ENCODE results near the gene RFFL. TPM values are rescaled to one million over a fixed set of nuclear protein-coding genes. Genes with fewer than 3 reads are reported as not detected.
A peak's percentile ranks its signal among the peaks of the same experiment; 100 is the strongest.

The RFFL gene
- total RNA-seq, 2 experiments from 2014 or later = 11.3 to 12.0 TPM

DNA sequence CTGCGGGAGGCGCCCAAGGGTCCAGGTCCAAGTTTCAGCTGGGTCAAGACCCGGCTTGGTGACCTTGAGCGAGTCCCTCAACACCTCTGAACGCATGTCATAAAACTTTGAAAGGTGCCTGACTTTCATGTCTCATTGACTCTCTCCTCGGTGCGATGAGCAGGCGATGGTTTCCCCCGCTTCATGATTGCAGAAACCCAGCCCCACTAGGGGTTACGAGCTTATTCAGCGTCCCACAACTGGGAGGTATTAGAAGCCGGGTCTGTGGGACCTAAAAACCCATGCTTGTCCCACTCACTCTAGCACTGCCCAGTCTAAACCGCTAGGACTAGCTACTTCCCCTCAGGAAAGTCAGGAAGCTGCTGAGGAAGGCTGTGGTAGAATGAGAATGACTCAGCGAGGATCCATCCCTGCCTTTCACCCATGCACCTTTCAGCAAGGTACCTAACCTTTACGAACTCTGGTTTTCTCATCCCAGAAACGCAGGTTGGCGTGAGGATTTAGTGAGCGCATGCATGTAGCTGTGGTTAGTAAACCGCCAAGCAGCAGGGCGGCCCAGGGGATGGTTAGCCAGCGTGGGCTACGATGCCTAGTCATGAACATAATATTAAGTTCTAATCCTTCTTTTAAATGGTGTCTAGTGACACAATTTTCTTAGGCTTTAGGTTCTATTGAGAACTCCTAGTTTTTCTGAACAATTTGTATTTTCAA, 26.2 kb upstream of the RFFL start:
- intact Hi-C loops (cut with micrococcal nuclease) = loop anchor here (2.0 to 5.0 kb wide), 5 partner anchors 15 to 107 kb away; partner anchors contain the start of genes LIG3 and RFFL
- ChIA-PET CTCF (interaction anchor here (0.7 to 3.1 kb wide), 41 partner anchors 8 to 707 kb away, joined by 3 to 51 read pairs (median 5); partner anchors contain the start of genes CCT6B, NLE1, RAD51D and RFFL), POLR2A (interaction anchor here (0.5 to 1.9 kb wide), 21 partner anchors 9 to 221 kb away, joined by 3 to 16 read pairs (median 5); partner anchors contain the start of genes LIG3, RAD51D and RFFL)
- peak overlapping the region; percentile 94 for H3K27ac Mint-ChIP-seq
- peak; percentile 26 for ATAC-seq
- H3K36me3 Mint-ChIP-seq (ENCODE audit: low read depth) = peaks cover 2% of the 10 kb centered on the region
- peaks cover 41% of the 10 kb centered on the region for H3K4me1 Mint-ChIP-seq (ENCODE audit: low read depth)
- H3K27me3 Mint-ChIP-seq = no peaks in the 10 kb centered on the region
- peak overlapping the region; percentile 78 for H3K4me3 Mint-ChIP-seq
- DNase-seq = peak; percentile 74
- H3K9me3 Mint-ChIP-seq = no peaks in the 10 kb centered on the region
- TF ChIP-seq, protein P1, sequence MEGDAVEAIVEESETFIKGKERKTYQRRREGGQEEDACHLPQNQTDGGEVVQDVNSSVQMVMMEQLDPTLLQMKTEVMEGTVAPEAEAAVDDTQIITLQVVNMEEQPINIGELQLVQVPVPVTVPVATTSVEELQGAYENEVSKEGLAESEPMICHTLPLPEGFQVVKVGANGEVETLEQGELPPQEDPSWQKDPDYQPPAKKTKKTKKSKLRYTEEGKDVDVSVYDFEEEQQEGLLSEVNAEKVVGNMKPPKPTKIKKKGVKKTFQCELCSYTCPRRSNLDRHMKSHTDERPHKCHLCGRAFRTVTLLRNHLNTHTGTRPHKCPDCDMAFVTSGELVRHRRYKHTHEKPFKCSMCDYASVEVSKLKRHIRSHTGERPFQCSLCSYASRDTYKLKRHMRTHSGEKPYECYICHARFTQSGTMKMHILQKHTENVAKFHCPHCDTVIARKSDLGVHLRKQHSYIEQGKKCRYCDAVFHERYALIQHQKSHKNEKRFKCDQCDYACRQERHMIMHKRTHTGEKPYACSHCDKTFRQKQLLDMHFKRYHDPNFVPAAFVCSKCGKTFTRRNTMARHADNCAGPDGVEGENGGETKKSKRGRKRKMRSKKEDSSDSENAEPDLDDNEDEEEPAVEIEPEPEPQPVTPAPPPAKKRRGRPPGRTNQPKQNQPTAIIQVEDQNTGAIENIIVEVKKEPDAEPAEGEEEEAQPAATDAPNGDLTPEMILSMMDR (IDR thresholded peaks at IDR 0.05) = no peak

DNA sequence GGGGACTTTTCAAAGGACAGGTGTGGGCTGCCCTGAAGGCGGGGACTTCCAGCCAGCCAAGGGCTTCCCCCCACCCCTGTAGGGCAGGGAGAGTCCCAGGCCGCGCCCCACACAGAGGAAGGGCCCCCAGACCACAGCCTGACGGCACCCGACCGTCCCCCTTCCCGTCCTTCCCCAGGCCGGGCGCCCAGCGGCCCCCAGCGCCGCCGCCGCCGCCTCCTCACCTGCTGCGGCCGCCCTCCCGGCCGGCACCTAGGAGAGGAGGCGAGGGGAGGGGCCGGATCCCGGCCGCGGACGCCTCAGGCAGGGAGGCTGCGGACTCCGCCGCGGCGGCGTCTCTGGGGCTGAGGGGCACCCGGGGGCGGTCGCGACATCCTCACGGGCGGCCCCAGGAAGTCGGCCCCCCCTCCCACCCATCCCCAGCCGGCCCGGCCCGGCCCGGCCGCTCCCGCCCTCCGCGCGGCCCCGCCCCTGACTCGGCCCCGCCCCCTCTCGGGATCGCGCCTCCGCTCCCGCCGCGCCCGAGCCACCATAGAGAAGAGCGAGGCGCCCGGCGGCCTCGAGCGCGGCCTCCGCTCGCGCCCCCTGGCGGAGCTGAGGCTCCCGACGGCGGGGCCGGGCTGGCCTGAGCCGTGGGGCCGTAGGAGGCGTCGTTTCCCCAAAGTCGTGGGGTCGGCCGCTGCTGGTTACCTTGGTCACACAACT, 25.5 kb upstream of the RFFL start:
- CTCF ChIA-PET = interaction anchor here (0.8 to 3.1 kb wide), 36 partner anchors 9 to 706 kb away, joined by 3 to 51 read pairs (median 6); partner anchors contain the start of genes NLE1, RAD51D and RFFL
- DNase-seq (peak; percentile 93), ATAC-seq (peak; percentile 80)
- POLR2A ChIA-PET = interaction anchor here (0.5 to 3.0 kb wide), 21 partner anchors 8 to 120 kb away, joined by 3 to 16 read pairs (median 5); partner anchors contain the start of genes LIG3, RAD51D and RFFL
- H3K4me3 Mint-ChIP-seq = peak overlapping the region; percentile 90
- H3K9me3 Mint-ChIP-seq = no peaks in the 10 kb centered on the region
- intact Hi-C loops (cut with micrococcal nuclease) = loop anchor here (2.0 to 5.0 kb wide), 5 partner anchors 14 to 107 kb away; partner anchors contain the start of genes LIG3 and RFFL
- peak overlapping the region; percentile 94 for H3K27ac Mint-ChIP-seq
- H3K36me3 Mint-ChIP-seq (ENCODE audit: low read depth) = peaks cover 2% of the 10 kb centered on the region
- peaks cover 41% of the 10 kb centered on the region for H3K4me1 Mint-ChIP-seq (ENCODE audit: low read depth)
- no peaks in the 10 kb centered on the region for H3K27me3 Mint-ChIP-seq
- TF ChIP-seq, protein P1 (IDR thresholded peaks at IDR 0.05) = peak; percentile 67

DNA sequence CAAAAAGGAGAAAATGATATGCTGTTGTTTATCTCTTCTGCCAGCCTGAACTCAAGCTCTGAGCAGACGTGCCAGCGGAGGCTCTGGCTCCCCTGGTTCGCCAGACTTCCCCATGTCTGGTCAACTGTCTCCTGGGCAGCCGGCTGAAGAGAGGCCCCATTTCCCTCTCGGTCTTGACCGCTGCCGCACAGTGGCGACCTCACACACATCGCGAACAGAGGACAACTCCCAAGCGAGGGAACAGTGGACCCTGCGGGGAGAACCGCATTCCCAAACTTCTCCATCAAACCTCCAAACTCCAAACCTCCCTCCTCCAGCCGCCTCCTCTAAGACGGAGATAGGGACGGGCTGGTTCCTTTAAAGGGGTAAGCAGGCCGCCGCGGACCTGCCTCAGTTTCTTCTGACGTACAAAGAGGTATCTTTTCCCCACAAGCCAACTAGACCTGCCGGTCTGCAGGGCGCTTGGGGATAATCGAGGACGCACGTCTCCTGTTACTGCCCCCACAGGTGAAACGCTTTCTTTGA, 24.9 kb upstream of the RFFL start:
- CTCF ChIA-PET = interaction anchor here (0.9 to 3.9 kb wide), 6 partner anchors 25 to 66 kb away, joined by 3 to 16 read pairs (median 4); partner anchors contain the start of genes RAD51D and RFFL
- DNase-seq = no peak

DNA sequence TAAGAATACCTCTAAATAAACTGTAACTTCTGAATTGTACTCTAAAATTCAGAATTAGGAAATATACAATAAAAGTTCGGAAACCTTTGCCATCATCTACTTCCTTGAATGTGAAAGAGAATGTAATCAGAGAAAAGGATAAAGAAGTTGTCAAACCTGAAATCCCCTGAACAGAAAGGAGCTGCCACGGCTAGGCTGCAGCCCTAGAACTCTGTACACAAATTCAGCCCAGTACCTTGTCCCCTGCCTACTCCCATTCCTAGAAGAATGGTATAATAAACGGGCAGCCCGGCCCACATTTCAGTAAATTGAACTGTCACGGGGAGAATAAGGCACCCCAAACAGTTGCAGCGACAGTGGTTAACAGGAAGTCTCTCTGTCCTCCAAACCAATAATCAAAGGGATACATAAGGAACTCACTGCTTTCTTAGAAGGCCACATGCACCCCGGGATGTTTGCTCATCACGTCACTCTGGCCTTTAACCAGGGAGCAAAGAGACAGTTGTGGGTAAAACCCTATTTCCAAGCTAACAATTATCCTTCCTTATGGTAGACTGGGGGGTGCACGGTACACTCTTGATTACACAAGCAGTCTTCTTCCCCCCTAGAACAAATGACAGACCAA, 24.3 kb upstream of the RFFL start:
- intact Hi-C loops (cut with micrococcal nuclease) = loop anchor here (2.0 to 5.0 kb wide), 5 partner anchors 13 to 106 kb away; partner anchors contain the start of genes LIG3 and RFFL
- no peak for ATAC-seq
- peak; percentile 68 for DNase-seq

More for the DNA sequence above, 24.9 kb upstream of the RFFL start:
- peaks cover 2% of the 10 kb centered on the region for H3K36me3 Mint-ChIP-seq (ENCODE audit: low read depth)
- intact Hi-C loops (cut with micrococcal nuclease) = loop anchor here (2.0 to 5.0 kb wide), 5 partner anchors 14 to 106 kb away; partner anchors contain the start of genes LIG3 and RFFL
- POLR2A ChIA-PET = interaction anchor here (0.7 to 3.0 kb wide), 7 partner anchors 14 to 108 kb away, joined by 3 to 12 read pairs (median 6); partner anchors contain the start of genes LIG3 and RFFL
- H3K4me3 Mint-ChIP-seq = peak overlapping the region; percentile 90
- no peaks in the 10 kb centered on the region for H3K9me3 Mint-ChIP-seq
- H3K4me1 Mint-ChIP-seq (ENCODE audit: low read depth) = peaks cover 45% of the 10 kb centered on the region
- peak overlapping the region; percentile 94 for H3K27ac Mint-ChIP-seq
- no peak for ATAC-seq
- H3K27me3 Mint-ChIP-seq = no peaks in the 10 kb centered on the region
- TF ChIP-seq, protein P1 (IDR thresholded peaks at IDR 0.05) = no peak

More for the DNA sequence above, 24.3 kb upstream of the RFFL start:
- Mint-ChIP-seq H3K27ac (peak overlapping the region; percentile 94), H3K27me3 (no peaks in the 10 kb centered on the region), H3K9me3 (no peaks in the 10 kb centered on the region), H3K36me3 (ENCODE audit: low read depth) (peaks cover 2% of the 10 kb centered on the region), H3K4me3 (peak overlapping the region; percentile 90), H3K4me1 (ENCODE audit: low read depth) (peaks cover 51% of the 10 kb centered on the region)
- ChIA-PET CTCF (interaction anchor here (0.9 to 3.9 kb wide), 7 partner anchors 15 to 65 kb away, joined by 3 to 16 read pairs (median 4); partner anchors contain the start of genes RAD51D and RFFL), POLR2A (interaction anchor here (0.6 to 3.0 kb wide), 9 partner anchors 14 to 107 kb away, joined by 3 to 12 read pairs (median 4); partner anchors contain the start of genes LIG3 and RFFL)
- TF ChIP-seq, protein P1 (IDR thresholded peaks at IDR 0.05) = no peak

Measured in activated CD8-positive, alpha-beta T cell treated with anti-CD3 and anti-CD28 coated beads for 36 hours (primary cell).